Measurements from ENCODE around the gene COL19A1.

COL19A1 gene

GRCh38 chr6:69843189-69843588, 23.2 kb upstream of the COL19A1 start:
- no peaks in the 10 kb centered on the region for H3K9me2 ChIP-seq (replicated peaks; ENCODE audit: insufficient read depth, low read length)
- no peaks in the 10 kb centered on the region for H4K20me1 ChIP-seq (ENCODE audit: insufficient read depth, low read length)
- H3K36me3 ChIP-seq (replicated peaks; ENCODE audit: insufficient read depth, low read length), result no peaks in the 10 kb centered on the region
- no peaks in the 10 kb centered on the region for H3K27me3 ChIP-seq (replicated peaks; ENCODE audit: insufficient read depth, low read length)
- H3K4me2 ChIP-seq (ENCODE audit: low read depth, low read length), result no peak overlapping the region
- no peaks in the 10 kb centered on the region for H3K9me3 ChIP-seq (replicated peaks; ENCODE audit: insufficient read depth, low read length)
- H3K4me3 ChIP-seq (ENCODE audit: low read length), result no peak overlapping the region
- H2AFZ ChIP-seq (ENCODE audit: low read length), result no peak overlapping the region
- H3K79me2 ChIP-seq (ENCODE audit: low read length), result no peaks in the 10 kb centered on the region
- H3K27ac ChIP-seq (ENCODE audit: low read length), result no peak overlapping the region
- no peak for DNase-seq
- H3K9ac ChIP-seq (ENCODE audit: low read length), result no peak overlapping the region
- no peak for TF ChIP-seq CTCF (IDR thresholded peaks at IDR 0.05; ENCODE audit: low read length)
- no peak for TF ChIP-seq EZH2 (optimal IDR thresholded peaks at IDR 0.05; ENCODE audit: low read depth, low read length)
- TF ChIP-seq EZH2phosphoT487 (IDR thresholded peaks at IDR 0.05; ENCODE audit: low read length), result no peak
- no peaks in the 10 kb centered on the region for H3F3A ChIP-seq (ENCODE audit: insufficient read depth, low read length)
- no peaks in the 10 kb centered on the region for H3K4me1 ChIP-seq (ENCODE audit: low read length)

- Histone ChIP-seq H3K9me3 (replicated peaks; ENCODE audit: insufficient read depth, low read length) (no peaks in the 10 kb centered on the region), H3K27me3 (replicated peaks; ENCODE audit: insufficient read depth, low read length) (no peaks in the 10 kb centered on the region), H4K20me1 (ENCODE audit: insufficient read depth, low read length) (no peaks in the 10 kb centered on the region), H3K4me3 (ENCODE audit: low read length) (no peak overlapping the region), H3K36me3 (replicated peaks; ENCODE audit: insufficient read depth, low read length) (no peaks in the 10 kb centered on the region), H3K79me2 (ENCODE audit: low read length) (no peaks in the 10 kb centered on the region), H3K4me1 (ENCODE audit: low read length) (no peaks in the 10 kb centered on the region), H3K9me2 (replicated peaks; ENCODE audit: insufficient read depth, low read length) (no peaks in the 10 kb centered on the region), H3K27ac (ENCODE audit: low read length) (no peak overlapping the region), H3K4me2 (ENCODE audit: low read depth, low read length) (no peak overlapping the region), H3K9ac (ENCODE audit: low read length) (no peak overlapping the region), H3F3A (ENCODE audit: insufficient read depth, low read length) (no peaks in the 10 kb centered on the region), H2AFZ (ENCODE audit: low read length) (no peak overlapping the region)
- no peak for DNase-seq
- TF ChIP-seq EZH2 (optimal IDR thresholded peaks at IDR 0.05; ENCODE audit: low read depth, low read length), result no peak
- no peak for TF ChIP-seq EZH2phosphoT487 (IDR thresholded peaks at IDR 0.05; ENCODE audit: low read length)
- no peak for TF ChIP-seq CTCF (IDR thresholded peaks at IDR 0.05; ENCODE audit: low read length)
Observed at GRCh38 chr6:69846312-69846711, 20.0 kb upstream of the COL19A1 start.

GRCh38 chr6:69846770-69847491, 19.4 kb upstream of the COL19A1 start:
- no peak for DNase-seq
- Histone ChIP-seq H3K9me3 (replicated peaks; ENCODE audit: insufficient read depth, low read length) (no peaks in the 10 kb centered on the region), H3K27me3 (replicated peaks; ENCODE audit: insufficient read depth, low read length) (no peaks in the 10 kb centered on the region), H2AFZ (ENCODE audit: low read length) (no peak overlapping the region), H3K79me2 (ENCODE audit: low read length) (no peaks in the 10 kb centered on the region), H4K20me1 (ENCODE audit: insufficient read depth, low read length) (no peaks in the 10 kb centered on the region), H3K27ac (ENCODE audit: low read length) (no peak overlapping the region), H3K36me3 (replicated peaks; ENCODE audit: insufficient read depth, low read length) (no peaks in the 10 kb centered on the region), H3K9me2 (replicated peaks; ENCODE audit: insufficient read depth, low read length) (no peaks in the 10 kb centered on the region), H3K9ac (ENCODE audit: low read length) (no peak overlapping the region), H3K4me3 (ENCODE audit: low read length) (no peak overlapping the region), H3K4me1 (ENCODE audit: low read length) (no peaks in the 10 kb centered on the region), H3K4me2 (ENCODE audit: low read depth, low read length) (no peak overlapping the region), H3F3A (ENCODE audit: insufficient read depth, low read length) (no peaks in the 10 kb centered on the region)
- no peak for TF ChIP-seq CTCF (IDR thresholded peaks at IDR 0.05; ENCODE audit: low read length)
- TF ChIP-seq EZH2 (optimal IDR thresholded peaks at IDR 0.05; ENCODE audit: low read depth, low read length), result no peak
- no peak for TF ChIP-seq EZH2phosphoT487 (IDR thresholded peaks at IDR 0.05; ENCODE audit: low read length)

All from MM.1S (cell line).